Measurements from ENCODE around the gene NHSL2. TPM values are rescaled to one million over a fixed set of nuclear protein-coding genes. Genes with fewer than 3 reads are reported as not detected.
"Not testable (repeated sequence)": the region's sequence is repeated elsewhere in the genome, so short reads cannot be mapped to it uniquely, and the experiment has no call there.

NHSL2 gene
- total RNA-seq, 1 donor from 2014 or later = 0.07 TPM

DNA sequence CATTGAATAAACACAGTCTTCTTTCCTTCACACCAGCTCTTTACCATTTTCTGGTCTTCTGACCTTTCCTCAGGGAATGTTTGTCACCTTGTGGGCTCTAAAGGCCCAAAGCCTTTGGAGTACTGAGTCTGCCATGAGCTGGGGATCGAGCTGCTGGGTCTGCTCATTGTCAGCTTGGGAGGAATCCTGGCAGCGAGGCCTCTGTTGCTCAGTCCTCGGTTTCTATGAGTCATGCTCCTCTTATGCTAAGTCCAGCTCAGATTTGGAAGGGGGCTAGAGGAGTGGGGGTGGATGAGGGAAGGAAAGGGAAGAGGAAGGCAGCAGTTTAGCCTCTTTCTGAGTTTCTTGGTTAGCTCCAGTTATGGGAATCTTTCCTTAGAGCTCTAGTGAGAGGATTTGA, 31.1 kb downstream of the NHSL2 start:
- no peak for DNase-seq
- Mint-ChIP-seq H3K9me3 (no peaks in the 10 kb centered on the region), H3K27ac (no peak overlapping the region), H3K36me3 (ENCODE audit: low read depth) (no peaks in the 10 kb centered on the region), H3K27me3 (peaks cover 6% of the 10 kb centered on the region), H3K4me3 (no peak overlapping the region), H3K4me1 (no peaks in the 10 kb centered on the region)
- intact Hi-C loops (cut with micrococcal nuclease) = no loop called here

DNA sequence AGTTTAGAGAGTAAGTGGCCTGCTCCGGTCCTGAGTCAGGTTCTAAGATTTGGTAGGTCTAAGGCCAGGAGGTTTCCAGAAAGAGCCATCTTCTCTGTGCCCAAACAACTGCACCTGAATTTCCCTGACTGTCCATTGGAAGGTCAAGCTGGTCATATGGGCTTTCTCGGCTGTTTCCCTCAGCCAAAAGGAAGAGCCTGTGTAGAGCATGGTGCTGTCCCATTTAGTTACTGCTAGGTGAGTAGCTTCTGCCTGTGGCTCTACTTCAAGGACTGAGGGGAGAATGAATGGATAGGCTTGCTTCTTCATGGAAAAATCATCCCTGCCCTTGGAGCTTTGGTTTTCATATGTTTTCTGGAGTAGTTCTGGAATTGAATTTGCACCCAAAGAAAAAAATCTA, 33.7 kb downstream of the NHSL2 start:
- Mint-ChIP-seq H3K27me3 (peaks cover 6% of the 10 kb centered on the region), H3K9me3 (no peaks in the 10 kb centered on the region), H3K36me3 (ENCODE audit: low read depth) (no peaks in the 10 kb centered on the region), H3K4me1 (no peaks in the 10 kb centered on the region), H3K4me3 (no peak overlapping the region), H3K27ac (no peak overlapping the region)
- intact Hi-C loops (cut with micrococcal nuclease) = no loop called here
- DNase-seq = no peak

DNA sequence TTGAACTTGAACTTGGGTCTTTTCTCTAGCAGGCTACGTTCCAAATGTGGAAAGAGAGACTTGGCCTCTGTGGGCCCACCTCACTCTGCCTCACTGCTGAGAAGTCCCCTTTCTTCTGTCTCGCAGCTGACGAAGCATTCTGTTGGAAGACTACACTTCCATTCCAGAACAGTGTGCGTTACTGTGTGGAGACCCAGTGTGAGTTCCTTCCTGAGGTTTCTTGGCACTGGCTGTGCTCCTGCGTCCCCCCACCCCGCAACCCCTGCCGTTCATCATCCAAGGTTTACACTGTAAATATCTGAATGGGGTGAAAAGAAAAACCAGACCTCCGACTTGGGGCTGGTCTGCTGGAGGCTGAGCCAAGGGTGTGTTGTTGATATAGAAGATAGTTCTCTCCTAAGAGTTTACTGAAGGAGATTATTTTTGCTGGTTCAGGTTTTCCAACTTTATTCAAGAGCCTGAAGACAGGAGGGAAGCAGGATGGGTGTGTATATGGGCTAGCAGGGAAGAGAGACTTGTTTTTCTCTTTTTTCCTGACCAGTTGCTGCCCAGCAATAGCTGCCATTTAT, 34.7 kb downstream of the NHSL2 start:
- Mint-ChIP-seq H3K36me3 (ENCODE audit: low read depth) (no peaks in the 10 kb centered on the region), H3K9me3 (no peaks in the 10 kb centered on the region), H3K27ac (no peak overlapping the region), H3K4me1 (no peaks in the 10 kb centered on the region), H3K27me3 (peaks cover 6% of the 10 kb centered on the region), H3K4me3 (no peak overlapping the region)
- intact Hi-C loops (cut with micrococcal nuclease) = no loop called here
- no peak for DNase-seq

DNA sequence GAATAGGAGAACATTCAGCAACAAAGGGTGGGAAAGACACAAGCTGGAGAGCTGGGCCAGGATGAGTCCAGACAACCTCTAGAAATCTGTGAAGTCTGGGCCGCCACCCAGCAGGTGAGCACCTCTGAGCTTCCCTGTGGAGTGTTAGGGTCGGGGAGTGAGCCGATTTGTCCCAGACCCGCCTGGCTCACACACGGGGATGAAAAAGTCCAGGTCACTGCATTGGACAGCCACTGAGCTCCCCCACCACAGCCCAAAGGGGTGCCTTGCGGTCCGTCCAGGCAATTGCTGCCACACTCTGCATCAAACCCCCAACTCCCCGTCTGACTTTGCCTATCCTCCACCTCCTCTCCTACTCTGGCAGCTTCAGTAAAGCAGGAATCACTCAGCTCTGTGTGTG, 38.7 kb downstream of the NHSL2 start:
- Mint-ChIP-seq H3K9me3 (no peaks in the 10 kb centered on the region), H3K4me3 (no peak overlapping the region), H3K27ac (no peak overlapping the region), H3K4me1 (no peaks in the 10 kb centered on the region), H3K36me3 (ENCODE audit: low read depth) (no peaks in the 10 kb centered on the region), H3K27me3 (no peaks in the 10 kb centered on the region)
- DNase-seq = no peak
- intact Hi-C loops (cut with micrococcal nuclease) = no loop called here

DNA sequence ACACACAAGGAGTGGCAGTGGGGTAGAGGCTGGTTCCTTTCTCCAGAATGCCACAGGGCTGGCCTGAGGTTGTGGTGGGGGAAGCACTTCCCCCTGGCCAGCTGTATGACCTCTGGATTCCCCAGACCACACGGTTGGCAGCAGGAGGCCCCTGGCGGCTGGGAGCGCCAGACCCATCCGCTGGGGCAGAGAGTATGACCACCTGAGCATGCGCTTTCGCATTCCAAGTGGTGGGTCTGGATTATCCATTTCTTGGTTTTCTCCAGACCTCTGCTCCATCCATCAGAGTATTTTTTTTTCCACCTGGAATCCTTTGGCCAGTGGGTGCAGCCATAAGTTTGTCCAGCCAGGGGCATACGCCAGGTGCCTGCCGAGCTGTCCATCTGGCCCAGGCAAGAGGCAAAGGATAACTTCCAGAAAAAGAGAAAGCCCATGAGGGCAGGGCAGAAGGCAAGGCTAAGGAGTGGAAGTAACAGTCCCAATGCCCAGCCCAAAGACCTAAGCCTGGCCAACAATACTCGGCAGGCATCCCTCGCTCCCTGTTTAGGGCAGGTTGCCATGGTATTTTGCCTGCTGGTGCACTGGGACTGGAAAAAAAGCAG, 39.3 kb downstream of the NHSL2 start:
- H3K9me3 Mint-ChIP-seq = no peaks in the 10 kb centered on the region
- no peaks in the 10 kb centered on the region for H3K27me3 Mint-ChIP-seq
- intact Hi-C loops (cut with micrococcal nuclease) = no loop called here
- no peaks in the 10 kb centered on the region for H3K36me3 Mint-ChIP-seq (ENCODE audit: low read depth)
- no peak overlapping the region for H3K4me3 Mint-ChIP-seq
- H3K27ac Mint-ChIP-seq = no peak overlapping the region
- no peaks in the 10 kb centered on the region for H3K4me1 Mint-ChIP-seq
- no peak for DNase-seq

DNA sequence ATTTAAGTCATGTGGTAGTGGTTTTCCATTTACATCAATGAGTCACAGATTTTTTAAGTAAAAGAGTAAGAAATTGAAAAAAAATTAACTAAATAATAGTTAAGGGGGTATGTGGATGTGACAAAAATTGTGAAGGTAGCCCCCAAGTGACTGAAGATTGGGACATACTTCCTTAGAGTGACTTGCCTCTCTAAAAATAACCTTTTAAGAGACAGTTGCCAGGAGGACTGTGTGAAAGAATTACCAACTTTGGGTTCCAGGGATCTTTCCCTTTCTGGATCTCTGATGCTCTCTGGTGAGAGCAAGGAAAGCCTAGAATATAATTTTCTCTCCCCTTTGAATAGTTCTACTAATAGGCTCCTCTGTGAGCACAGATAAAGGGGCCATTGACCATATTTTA, 42.7 kb downstream of the NHSL2 start:
- Mint-ChIP-seq H3K4me1 (no peaks in the 10 kb centered on the region), H3K27me3 (no peaks in the 10 kb centered on the region), H3K9me3 (no peaks in the 10 kb centered on the region), H3K4me3 (no peak overlapping the region), H3K36me3 (ENCODE audit: low read depth) (no peaks in the 10 kb centered on the region), H3K27ac (no peak overlapping the region)
- intact Hi-C loops (cut with micrococcal nuclease) = no loop called here
- no peak for DNase-seq

DNA sequence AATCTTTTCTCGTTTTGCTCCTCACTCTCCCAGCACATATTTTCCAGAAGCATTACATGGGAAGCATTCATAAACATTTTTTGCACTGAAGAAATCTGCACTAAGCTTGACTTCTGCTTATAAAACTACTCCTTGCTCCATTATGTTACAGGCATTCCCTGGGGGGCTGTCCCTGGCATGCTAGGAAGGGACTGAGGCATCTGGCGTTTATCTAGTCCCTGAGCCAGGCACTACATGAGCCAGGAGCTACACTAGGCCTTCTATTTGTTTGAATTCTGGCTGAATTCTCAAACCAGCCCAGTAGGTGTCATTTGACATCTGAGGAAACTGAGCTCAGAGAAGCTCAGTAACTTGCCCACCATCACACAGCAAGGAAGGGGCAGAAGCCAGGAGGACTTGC, 43.3 kb downstream of the NHSL2 start:
- Mint-ChIP-seq H3K36me3 (ENCODE audit: low read depth) (no peaks in the 10 kb centered on the region), H3K4me1 (no peaks in the 10 kb centered on the region), H3K9me3 (no peaks in the 10 kb centered on the region), H3K4me3 (no peak overlapping the region), H3K27ac (no peak overlapping the region), H3K27me3 (no peaks in the 10 kb centered on the region)
- intact Hi-C loops (cut with micrococcal nuclease) = no loop called here
- DNase-seq = no peak

DNA sequence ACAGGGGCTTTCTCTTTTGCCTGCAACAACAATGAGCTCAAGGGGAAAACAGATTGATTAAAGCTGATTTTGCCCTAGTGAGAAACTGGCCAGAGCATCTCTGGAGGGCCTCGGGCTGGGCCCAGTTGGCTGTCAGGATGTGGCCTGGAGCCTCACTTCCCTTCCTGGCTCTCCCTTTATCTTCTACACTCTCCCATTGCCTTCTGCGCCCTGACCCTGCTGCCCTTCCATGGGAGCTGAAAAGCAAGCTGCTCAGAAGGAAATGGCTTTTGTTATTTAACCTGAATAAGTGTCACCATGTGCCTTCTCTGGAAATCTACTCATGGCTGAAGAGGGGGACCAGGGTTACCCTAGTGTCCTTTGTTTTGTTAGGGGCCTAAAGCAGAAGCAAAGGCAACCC, 43.8 kb downstream of the NHSL2 start:
- Mint-ChIP-seq H3K9me3 (no peaks in the 10 kb centered on the region), H3K4me3 (no peak overlapping the region), H3K36me3 (ENCODE audit: low read depth) (no peaks in the 10 kb centered on the region), H3K27ac (no peak overlapping the region), H3K4me1 (no peaks in the 10 kb centered on the region), H3K27me3 (no peaks in the 10 kb centered on the region)
- DNase-seq = no peak
- intact Hi-C loops (cut with micrococcal nuclease) = no loop called here

DNA sequence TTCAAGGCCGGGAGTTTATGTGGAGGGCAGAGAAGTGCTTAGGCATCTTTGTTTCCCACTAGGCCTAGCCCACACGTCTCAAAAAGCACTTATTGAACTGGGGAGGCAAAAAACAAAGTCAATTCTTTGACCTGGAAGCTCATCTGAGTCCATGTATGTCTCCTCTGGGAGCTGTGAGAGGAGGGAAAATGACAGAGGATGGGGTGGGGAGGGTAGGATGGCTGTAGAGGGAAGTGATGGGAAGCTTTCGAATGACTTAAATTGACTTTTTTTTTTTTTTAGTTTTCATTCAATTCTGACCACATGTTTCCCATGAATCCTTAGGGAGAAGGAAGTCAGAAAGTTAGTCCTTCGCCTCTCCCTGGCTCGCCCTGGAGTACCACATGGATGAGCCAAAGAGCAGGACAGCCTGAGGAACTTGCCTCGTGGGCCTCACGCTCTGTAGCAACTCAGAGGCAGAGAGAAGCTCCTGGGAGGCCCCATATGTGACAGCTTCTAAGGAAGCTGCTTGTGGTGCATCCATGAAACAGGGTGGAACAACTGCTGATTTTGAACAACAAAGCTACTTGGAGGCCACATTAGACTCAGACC, 45.0 kb downstream of the NHSL2 start:
- no peak for DNase-seq
- intact Hi-C loops (cut with micrococcal nuclease) = no loop called here
- no peaks in the 10 kb centered on the region for H3K9me3 Mint-ChIP-seq
- no peaks in the 10 kb centered on the region for H3K36me3 Mint-ChIP-seq (ENCODE audit: low read depth)
- no peak overlapping the region for H3K4me3 Mint-ChIP-seq
- no peaks in the 10 kb centered on the region for H3K4me1 Mint-ChIP-seq
- H3K27me3 Mint-ChIP-seq = no peaks in the 10 kb centered on the region
- no peak overlapping the region for H3K27ac Mint-ChIP-seq

DNA sequence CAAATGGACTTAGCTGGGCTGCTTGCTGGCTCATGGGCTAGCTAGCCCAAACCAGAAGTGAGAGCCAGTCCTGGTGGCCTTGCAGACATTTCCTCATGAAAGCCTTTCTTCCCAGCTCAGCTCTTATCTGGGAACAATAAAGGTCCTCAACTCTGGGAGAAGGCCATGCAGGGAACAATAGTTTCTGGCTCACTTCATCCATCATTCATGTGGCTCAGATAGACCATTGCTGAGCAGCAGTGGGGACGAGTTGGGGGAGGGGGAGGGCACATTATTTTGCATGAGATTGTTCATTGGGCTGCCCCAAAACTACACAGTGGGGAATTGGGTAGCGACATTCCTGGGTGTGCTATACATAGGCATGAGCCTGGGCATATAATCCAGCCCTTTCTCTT, 47.6 kb downstream of the NHSL2 start:
- Mint-ChIP-seq H3K9me3 (no peaks in the 10 kb centered on the region), H3K27ac (no peak overlapping the region), H3K4me3 (no peak overlapping the region), H3K36me3 (ENCODE audit: low read depth) (no peaks in the 10 kb centered on the region), H3K27me3 (peaks cover 3% of the 10 kb centered on the region), H3K4me1 (no peaks in the 10 kb centered on the region)
- intact Hi-C loops (cut with micrococcal nuclease) = no loop called here
- no peak for DNase-seq

DNA sequence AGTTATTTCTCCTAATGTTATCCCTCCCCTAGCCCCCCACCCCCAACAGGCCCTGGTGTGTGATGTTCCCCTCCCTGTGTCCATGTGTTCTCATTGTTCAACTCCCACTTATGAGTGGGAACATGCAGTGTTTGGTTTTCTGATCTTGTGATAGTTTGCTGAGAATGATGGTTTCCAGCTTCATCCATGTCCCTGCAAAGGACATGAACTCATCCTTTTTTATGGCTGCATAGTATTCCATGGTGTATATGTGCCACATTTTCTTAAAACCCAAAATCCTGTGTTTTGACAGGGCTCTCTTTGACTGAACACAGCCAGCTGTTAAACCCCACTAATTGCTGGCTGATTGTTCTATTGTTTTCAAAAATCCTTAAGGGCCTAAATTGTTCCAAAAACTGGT, 53.5 kb downstream of the NHSL2 start:
- H3K27me3 Mint-ChIP-seq; H3K4me1 Mint-ChIP-seq; DNase-seq; H3K4me3 Mint-ChIP-seq; intact Hi-C loops (cut with micrococcal nuclease); H3K36me3 Mint-ChIP-seq (ENCODE audit: low read depth); H3K27ac Mint-ChIP-seq; H3K9me3 Mint-ChIP-seq: not testable (repeated sequence)

DNA sequence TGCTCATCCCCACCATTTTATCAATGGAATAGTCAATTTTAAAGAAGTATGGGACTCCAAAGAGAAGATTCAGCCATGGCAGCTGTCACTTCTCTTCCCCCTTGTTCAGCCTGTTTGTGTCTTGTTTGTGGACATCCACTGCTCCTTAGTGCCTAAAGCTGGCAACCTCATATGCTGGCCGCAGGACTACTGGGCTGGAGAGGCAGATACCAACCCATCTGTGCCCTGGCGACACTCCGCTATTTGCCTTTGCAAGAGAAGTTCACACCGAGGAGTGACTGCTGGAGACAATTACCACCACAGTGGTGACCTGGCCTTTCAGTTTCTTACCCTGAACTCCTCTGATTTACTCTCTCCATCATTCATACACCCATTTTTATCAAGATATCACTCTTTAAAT, 64.3 kb downstream of the NHSL2 start:
- Mint-ChIP-seq H3K36me3 (ENCODE audit: low read depth) (no peaks in the 10 kb centered on the region), H3K27me3 (peaks cover 13% of the 10 kb centered on the region), H3K27ac (no peak overlapping the region), H3K9me3 (no peaks in the 10 kb centered on the region), H3K4me3 (no peak overlapping the region), H3K4me1 (no peaks in the 10 kb centered on the region)
- intact Hi-C loops (cut with micrococcal nuclease) = no loop called here
- DNase-seq = no peak

DNA sequence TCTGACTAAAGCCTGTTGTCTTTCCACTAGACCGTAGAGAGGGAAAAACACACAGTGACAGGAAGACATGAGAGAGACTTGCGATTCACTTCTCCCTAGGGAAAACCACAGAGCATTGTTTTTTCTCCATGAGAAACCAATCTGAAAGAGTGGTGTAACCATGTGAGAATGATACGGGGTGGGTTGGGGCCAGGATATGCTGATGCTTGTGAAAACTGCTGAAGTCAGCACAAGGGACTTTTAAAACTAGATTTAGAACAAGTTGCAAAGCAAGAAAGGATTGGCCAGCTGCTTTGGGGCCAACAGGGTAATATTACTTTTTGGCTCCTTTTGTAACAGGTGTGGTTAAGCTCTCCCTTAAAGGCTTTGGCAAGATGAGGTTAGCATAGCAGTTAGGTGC, 66.1 kb downstream of the NHSL2 start:
- Mint-ChIP-seq H3K9me3 (no peaks in the 10 kb centered on the region), H3K4me3 (no peak overlapping the region), H3K4me1 (no peaks in the 10 kb centered on the region), H3K27ac (no peak overlapping the region), H3K36me3 (ENCODE audit: low read depth) (no peaks in the 10 kb centered on the region), H3K27me3 (peaks cover 11% of the 10 kb centered on the region)
- DNase-seq = no peak
- intact Hi-C loops (cut with micrococcal nuclease) = no loop called here

DNA sequence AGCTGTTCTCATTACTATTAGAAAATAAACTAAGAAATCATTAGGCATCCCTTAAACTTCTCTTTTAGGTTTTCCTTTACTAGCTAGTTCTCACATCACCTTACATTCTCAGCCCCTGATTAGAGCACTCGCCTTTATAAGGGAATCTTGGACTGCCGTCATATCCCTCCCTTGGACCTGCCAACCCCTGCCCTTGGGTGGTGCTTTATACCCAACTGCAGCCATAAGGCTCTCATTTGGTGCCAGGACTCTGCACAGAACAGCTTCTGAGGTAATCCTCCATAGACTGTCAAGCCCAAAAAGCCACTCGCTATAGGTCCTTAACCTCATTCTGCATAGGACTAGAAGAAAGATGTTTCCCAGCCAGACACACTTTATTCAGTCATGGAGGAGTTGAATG, 67.5 kb downstream of the NHSL2 start:
- DNase-seq = no peak
- Mint-ChIP-seq H3K27ac (no peak overlapping the region), H3K27me3 (peaks cover 11% of the 10 kb centered on the region), H3K36me3 (ENCODE audit: low read depth) (no peaks in the 10 kb centered on the region), H3K4me3 (no peak overlapping the region), H3K9me3 (no peaks in the 10 kb centered on the region), H3K4me1 (no peaks in the 10 kb centered on the region)
- intact Hi-C loops (cut with micrococcal nuclease) = no loop called here

All from activated CD4-positive, alpha-beta T cell treated with anti-CD3 and anti-CD28 coated beads, Interleukin-2, amount 10 ng/mL, durations not matched to agents 24 days and 14 days (primary cell).